ENCODE data around the gene PTPN1. TPM values are rescaled to one million over a fixed set of nuclear protein-coding genes. Genes with fewer than 3 reads are reported as not detected.

Gene PTPN1
- total and polyA plus RNA-seq, 4 donors, result 5.8 to 10.6 (median 9.7) TPM

DNA sequence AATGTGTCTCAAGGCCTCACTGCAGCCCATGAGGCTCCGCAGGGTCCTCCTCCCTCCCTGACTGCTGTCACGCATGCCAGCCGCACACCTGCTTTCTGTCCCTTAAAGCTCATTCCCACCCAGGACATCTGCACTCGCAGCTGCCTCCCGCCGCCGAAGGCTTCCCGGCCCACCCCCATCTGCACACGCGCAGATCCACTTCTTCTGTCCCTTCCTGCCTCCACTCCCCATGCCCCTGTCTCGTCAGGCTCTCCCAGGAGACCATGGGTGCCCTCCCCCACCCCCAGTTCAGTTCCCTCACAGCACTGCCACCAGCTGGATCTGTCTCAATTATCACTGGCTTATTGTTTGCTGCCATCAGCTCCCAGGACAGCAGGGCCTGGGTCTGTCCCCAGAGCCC, 118.1 kb downstream of the PTPN1 start:
- DNase-seq (ENCODE audit: low spot score), result no peak
- Histone ChIP-seq H3K27me3 (ENCODE audit: control insufficient read depth in 4 of 4, insufficient read depth in 4 of 4, low read length in 3 of 4) (no peaks in the 10 kb centered on the region), H3K9ac (ENCODE audit: low read depth in 1 of 2, low read length in 2 of 2) (no peak overlapping the region), H3K4me3 (ENCODE audit: low read depth in 1 of 3, low read length in 3 of 3) (no peak overlapping the region), H3K4me1 (ENCODE audit: control insufficient read depth in 4 of 4, insufficient read depth in 4 of 4, low read length in 3 of 4) (peaks cover 0 to 2% (median under 1%) of the 10 kb centered on the region in 4 donors), H3K9me3 (ENCODE audit: control insufficient read depth in 4 of 4, low read length in 3 of 4) (no peaks in the 10 kb centered on the region), H3K27ac (ENCODE audit: low read depth in 1 of 2, low read length in 2 of 2) (no peak overlapping the region), H3K36me3 (ENCODE audit: control insufficient read depth in 4 of 4, insufficient read depth in 3 of 4, low read depth in 1 of 4, low read length in 3 of 4) (no peaks in the 10 kb centered on the region)
- no peak for TF ChIP-seq TAF1 (conservative IDR thresholded peaks at IDR 0.05)
- TF ChIP-seq, protein P1, sequence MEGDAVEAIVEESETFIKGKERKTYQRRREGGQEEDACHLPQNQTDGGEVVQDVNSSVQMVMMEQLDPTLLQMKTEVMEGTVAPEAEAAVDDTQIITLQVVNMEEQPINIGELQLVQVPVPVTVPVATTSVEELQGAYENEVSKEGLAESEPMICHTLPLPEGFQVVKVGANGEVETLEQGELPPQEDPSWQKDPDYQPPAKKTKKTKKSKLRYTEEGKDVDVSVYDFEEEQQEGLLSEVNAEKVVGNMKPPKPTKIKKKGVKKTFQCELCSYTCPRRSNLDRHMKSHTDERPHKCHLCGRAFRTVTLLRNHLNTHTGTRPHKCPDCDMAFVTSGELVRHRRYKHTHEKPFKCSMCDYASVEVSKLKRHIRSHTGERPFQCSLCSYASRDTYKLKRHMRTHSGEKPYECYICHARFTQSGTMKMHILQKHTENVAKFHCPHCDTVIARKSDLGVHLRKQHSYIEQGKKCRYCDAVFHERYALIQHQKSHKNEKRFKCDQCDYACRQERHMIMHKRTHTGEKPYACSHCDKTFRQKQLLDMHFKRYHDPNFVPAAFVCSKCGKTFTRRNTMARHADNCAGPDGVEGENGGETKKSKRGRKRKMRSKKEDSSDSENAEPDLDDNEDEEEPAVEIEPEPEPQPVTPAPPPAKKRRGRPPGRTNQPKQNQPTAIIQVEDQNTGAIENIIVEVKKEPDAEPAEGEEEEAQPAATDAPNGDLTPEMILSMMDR (IDR thresholded peaks at IDR 0.05; ENCODE audit: low read depth, low read length, missing input control), result no peak
- TF ChIP-seq, protein P2, sequence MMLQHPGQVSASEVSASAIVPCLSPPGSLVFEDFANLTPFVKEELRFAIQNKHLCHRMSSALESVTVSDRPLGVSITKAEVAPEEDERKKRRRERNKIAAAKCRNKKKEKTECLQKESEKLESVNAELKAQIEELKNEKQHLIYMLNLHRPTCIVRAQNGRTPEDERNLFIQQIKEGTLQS (IDR thresholded peaks at IDR 0.05), result no peak
- TF ChIP-seq FOXA2 (IDR thresholded peaks at IDR 0.05), result no peak
- 85% methylated on average over 11 of the region's 11 CpGs for WGBS

DNA sequence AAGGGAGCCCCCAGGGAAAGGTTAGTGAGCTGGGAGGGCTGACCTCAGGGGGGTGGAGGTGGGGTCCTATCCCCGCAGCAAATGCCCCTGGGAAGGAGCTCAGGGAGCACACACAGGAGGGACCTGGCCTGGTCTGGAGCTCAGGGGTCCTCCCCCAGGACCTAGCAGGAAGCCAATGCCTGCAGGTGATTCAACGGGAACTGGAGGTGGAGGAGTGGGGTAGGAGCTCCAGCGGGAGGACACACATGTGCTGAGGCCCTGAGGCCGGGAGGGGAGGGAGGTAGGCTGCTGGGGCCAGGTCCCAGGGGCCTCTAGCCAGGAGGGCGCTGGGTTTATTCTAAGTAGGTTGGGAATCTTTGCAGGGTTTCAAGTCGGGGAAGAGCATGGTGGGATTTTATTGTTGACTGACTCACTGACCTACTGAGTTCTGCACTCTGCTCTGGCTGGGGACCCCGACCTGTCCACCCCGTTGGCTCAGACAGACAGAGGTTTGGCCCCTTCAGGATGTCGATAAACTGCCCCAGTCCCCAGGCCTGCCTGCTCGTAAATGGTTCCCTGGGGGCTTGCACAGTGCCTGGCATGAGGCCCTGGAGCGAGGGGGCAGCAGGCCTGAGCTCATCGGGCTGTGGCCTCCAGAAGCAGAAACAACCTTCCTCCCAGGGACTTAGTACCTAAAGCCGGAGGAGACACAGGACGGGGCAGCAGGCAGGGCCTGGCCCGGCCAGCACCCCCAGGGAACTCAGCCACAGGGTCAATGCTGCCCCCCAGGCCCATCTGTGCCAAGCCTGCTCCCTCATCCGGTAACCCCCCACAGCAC, 118.9 kb downstream of the PTPN1 start:
- Histone ChIP-seq H3K27me3 (ENCODE audit: control insufficient read depth in 4 of 4, insufficient read depth in 4 of 4, low read length in 3 of 4) (no peaks in the 10 kb centered on the region), H3K9ac (ENCODE audit: low read depth in 1 of 2, low read length in 2 of 2) (no peak overlapping the region), H3K9me3 (ENCODE audit: control insufficient read depth in 4 of 4, low read length in 3 of 4) (no peaks in the 10 kb centered on the region), H3K36me3 (ENCODE audit: control insufficient read depth in 4 of 4, insufficient read depth in 3 of 4, low read depth in 1 of 4, low read length in 3 of 4) (no peaks in the 10 kb centered on the region), H3K4me3 (ENCODE audit: low read depth in 1 of 3, low read length in 3 of 3) (no peak overlapping the region), H3K4me1 (ENCODE audit: control insufficient read depth in 4 of 4, insufficient read depth in 4 of 4, low read length in 3 of 4) (peaks cover 0 to 2% (median under 1%) of the 10 kb centered on the region in 4 donors), H3K27ac (ENCODE audit: low read depth in 1 of 2, low read length in 2 of 2) (no peak overlapping the region)
- TF ChIP-seq, protein P3, sequence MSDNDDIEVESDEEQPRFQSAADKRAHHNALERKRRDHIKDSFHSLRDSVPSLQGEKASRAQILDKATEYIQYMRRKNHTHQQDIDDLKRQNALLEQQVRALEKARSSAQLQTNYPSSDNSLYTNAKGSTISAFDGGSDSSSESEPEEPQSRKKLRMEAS (IDR thresholded peaks at IDR 0.05), result no peak
- TF ChIP-seq JUND (IDR thresholded peaks at IDR 0.05), result no peak
- no peak for TF ChIP-seq SP1 (IDR thresholded peaks at IDR 0.05)
- no peak for TF ChIP-seq HNF4G (IDR thresholded peaks at IDR 0.05)
- no peak for TF ChIP-seq YY1 (IDR thresholded peaks at IDR 0.05)
- no peak for TF ChIP-seq HNF4A (conservative IDR thresholded peaks at IDR 0.05)
- TF ChIP-seq, protein P1 (IDR thresholded peaks at IDR 0.05; ENCODE audit: low read depth, low read length, missing input control), result no peak
- TF ChIP-seq, protein P4, sequence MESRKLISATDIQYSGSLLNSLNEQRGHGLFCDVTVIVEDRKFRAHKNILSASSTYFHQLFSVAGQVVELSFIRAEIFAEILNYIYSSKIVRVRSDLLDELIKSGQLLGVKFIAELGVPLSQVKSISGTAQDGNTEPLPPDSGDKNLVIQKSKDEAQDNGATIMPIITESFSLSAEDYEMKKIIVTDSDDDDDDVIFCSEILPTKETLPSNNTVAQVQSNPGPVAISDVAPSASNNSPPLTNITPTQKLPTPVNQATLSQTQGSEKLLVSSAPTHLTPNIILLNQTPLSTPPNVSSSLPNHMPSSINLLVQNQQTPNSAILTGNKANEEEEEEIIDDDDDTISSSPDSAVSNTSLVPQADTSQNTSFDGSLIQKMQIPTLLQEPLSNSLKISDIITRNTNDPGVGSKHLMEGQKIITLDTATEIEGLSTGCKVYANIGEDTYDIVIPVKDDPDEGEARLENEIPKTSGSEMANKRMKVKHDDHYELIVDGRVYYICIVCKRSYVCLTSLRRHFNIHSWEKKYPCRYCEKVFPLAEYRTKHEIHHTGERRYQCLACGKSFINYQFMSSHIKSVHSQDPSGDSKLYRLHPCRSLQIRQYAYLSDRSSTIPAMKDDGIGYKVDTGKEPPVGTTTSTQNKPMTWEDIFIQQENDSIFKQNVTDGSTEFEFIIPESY (IDR thresholded peaks at IDR 0.05), result no peak
- no peak for TF ChIP-seq FOXA1 (IDR thresholded peaks at IDR 0.05)
- TF ChIP-seq, protein P2 (IDR thresholded peaks at IDR 0.05), result no peak
- TF ChIP-seq NR2F2 (IDR thresholded peaks at IDR 0.05), result no peak
- TF ChIP-seq GABPA (IDR thresholded peaks at IDR 0.05 in 1 of 2, conservative IDR thresholded peaks at IDR 0.05 in 1 of 2), result no peak
- TF ChIP-seq TAF1 (conservative IDR thresholded peaks at IDR 0.05), result no peak
- TF ChIP-seq RAD21 (IDR thresholded peaks at IDR 0.05), result no peak
- TF ChIP-seq RXRA (IDR thresholded peaks at IDR 0.05), result no peak
- TF ChIP-seq FOXA2 (IDR thresholded peaks at IDR 0.05), result no peak
- WGBS, result 90% methylated on average over 16 of the region's 16 CpGs
- no peak for DNase-seq (ENCODE audit: low spot score)
